Endodermal cell (in vitro differentiated cells): ENCODE results near the gene PLEKHA1. TPM values are rescaled to one million over a fixed set of nuclear protein-coding genes. Genes with fewer than 3 reads are reported as not detected.

Experiments used
- DNase-seq: peaks from one replicate; pipeline ENCODE4 v3.0.0-alpha.2; 2017
- H3K27ac ChIP-seq: 2 replicates; pipeline ENCODE4 v1.5.1; 2013; ENCODE audit warnings: mild to moderate bottlenecking, low read depth, low read length, moderate library complexity
- H3K27me3 ChIP-seq: 2 replicates; pipeline ENCODE4 v1.6.1; 2013; ENCODE audit warnings: mild to moderate bottlenecking, low read length, moderate library complexity; ENCODE audit not compliant: insufficient read depth, control insufficient read depth, poor library complexity, severe bottlenecking
- H3K36me3 ChIP-seq: 2 replicates; pipeline ENCODE4 v1.7.0; 2013; ENCODE audit warnings: mild to moderate bottlenecking, low read length, moderate library complexity; ENCODE audit not compliant: control insufficient read depth, insufficient read depth
- H3K4me1 ChIP-seq: one replicate; pipeline ENCODE4 v1.7.0; 2013; ENCODE audit warnings: low read length; ENCODE audit not compliant: control insufficient read depth, insufficient read depth
- H3K4me3 ChIP-seq: 2 replicates; pipeline ENCODE4 v1.5.1; 2013; ENCODE audit warnings: mild to moderate bottlenecking, low read length, moderate library complexity
- H3K9ac ChIP-seq: 2 replicates; pipeline ENCODE4 v1.6.1; 2013; ENCODE audit warnings: mild to moderate bottlenecking, low read length, moderate library complexity; ENCODE audit not compliant: poor library complexity, severe bottlenecking; ENCODE audit errors: extremely low read depth
- H3K9me3 ChIP-seq: 2 replicates; pipeline ENCODE4 v1.6.1; 2013; ENCODE audit warnings: mild to moderate bottlenecking, low read length, moderate library complexity; ENCODE audit not compliant: control insufficient read depth
- H3K27ac Mint-ChIP-seq: 2 replicates; pipeline ENCODE4 v1.8.0; 2020; ENCODE audit warnings: mixed read lengths
- H3K27me3 Mint-ChIP-seq: 2 replicates; pipeline ENCODE4 v1.8.0; 2021; ENCODE audit warnings: mild to moderate bottlenecking, mixed read lengths; ENCODE audit not compliant: insufficient read depth
- H3K36me3 Mint-ChIP-seq: 2 replicates; pipeline ENCODE4 v1.8.0; 2020; ENCODE audit warnings: low read depth, mixed read lengths
- H3K4me1 Mint-ChIP-seq: 2 replicates; pipeline ENCODE4 v1.8.0; 2020; ENCODE audit warnings: mixed read lengths
- H3K4me3 Mint-ChIP-seq: 2 replicates; pipeline ENCODE4 v1.8.0; 2020; ENCODE audit warnings: mild to moderate bottlenecking, moderate library complexity, mixed read lengths
- H3K9me3 Mint-ChIP-seq: 2 replicates; pipeline ENCODE4 v1.8.0; 2020; ENCODE audit warnings: mild to moderate bottlenecking, mixed read lengths
- WGBS, 2 experiments: methylation state at CpG; one replicate each; pipeline versions ENCODE4 v1.1.5 to v1.1.7; 2013; ENCODE audit warnings: missing lambda C conversion rate in 2 of 2, mixed read lengths in 1 of 2; ENCODE audit not compliant: insufficient coverage in 1 of 2, insufficient read length in 1 of 2; 5-methylcytosine and 5-hydroxymethylcytosine counted together
- total RNA-seq, 2 donors: library from RNA; stranded (reverse); fragmentation: NEBNext Ultra II Directional in 1 of 2; extraction: Animal tissue kit (Norgen Biotek cat#: 25700) in 1 of 2; gene quantifications; 2 replicates in 1 of 2; 3 replicates in 1 of 2; pipeline ENCODE4 v1.2.1, GENCODE V29; 2021
- TF ChIP-seq, protein P1 (sequence below): fragments of 200-600 bp; sonication (generic); conservative IDR thresholded peaks from 2 replicates; pipeline ENCODE4 v1.5.0; 2021; ENCODE audit warnings: antibody characterized with exemption, mild to moderate bottlenecking

The PLEKHA1 gene
- total RNA-seq, 2 donors from 2014 or later, result 29.6 to 49.0 TPM

DNA sequence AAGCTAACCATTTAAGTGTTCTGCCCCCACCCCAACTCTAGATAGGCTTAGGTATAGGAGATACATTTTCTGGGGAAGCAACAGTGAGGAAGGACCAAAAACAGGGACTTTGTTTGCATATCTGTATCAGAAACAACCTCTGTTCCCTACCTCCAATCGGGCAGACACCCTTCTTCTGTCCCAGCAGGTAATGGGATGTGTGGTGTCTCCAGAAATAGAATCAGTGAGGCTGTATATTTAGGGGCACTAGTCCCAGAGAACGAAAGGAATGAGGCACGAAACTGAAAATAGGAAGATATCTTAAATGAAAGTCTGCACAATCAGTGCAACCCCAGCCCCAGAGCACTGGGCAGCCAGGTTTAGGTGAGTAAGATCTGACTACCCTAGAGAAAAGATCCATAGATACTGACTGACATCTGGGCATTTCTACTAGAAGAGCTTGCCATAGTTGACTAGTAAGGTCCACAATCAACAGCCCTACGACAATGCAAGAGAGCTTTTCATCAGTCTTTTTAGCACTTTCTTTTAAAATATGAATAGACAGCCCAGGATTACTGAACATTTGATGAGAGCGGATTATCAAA is 28.1 kb downstream of the PLEKHA1 start:
- no peaks in the 10 kb centered on the region for H3K4me1 ChIP-seq
- Mint-ChIP-seq H3K27ac (no peak overlapping the region), H3K9me3 (no peaks in the 10 kb centered on the region), H3K4me3 (no peak overlapping the region), H3K36me3 (peaks cover 10% of the 10 kb centered on the region), H3K4me1 (no peaks in the 10 kb centered on the region), H3K27me3 (no peaks in the 10 kb centered on the region)
- no peaks in the 10 kb centered on the region for H3K27me3 ChIP-seq
- H3K9ac ChIP-seq, result no peak overlapping the region
- TF ChIP-seq, protein P1, sequence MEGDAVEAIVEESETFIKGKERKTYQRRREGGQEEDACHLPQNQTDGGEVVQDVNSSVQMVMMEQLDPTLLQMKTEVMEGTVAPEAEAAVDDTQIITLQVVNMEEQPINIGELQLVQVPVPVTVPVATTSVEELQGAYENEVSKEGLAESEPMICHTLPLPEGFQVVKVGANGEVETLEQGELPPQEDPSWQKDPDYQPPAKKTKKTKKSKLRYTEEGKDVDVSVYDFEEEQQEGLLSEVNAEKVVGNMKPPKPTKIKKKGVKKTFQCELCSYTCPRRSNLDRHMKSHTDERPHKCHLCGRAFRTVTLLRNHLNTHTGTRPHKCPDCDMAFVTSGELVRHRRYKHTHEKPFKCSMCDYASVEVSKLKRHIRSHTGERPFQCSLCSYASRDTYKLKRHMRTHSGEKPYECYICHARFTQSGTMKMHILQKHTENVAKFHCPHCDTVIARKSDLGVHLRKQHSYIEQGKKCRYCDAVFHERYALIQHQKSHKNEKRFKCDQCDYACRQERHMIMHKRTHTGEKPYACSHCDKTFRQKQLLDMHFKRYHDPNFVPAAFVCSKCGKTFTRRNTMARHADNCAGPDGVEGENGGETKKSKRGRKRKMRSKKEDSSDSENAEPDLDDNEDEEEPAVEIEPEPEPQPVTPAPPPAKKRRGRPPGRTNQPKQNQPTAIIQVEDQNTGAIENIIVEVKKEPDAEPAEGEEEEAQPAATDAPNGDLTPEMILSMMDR, result no peak
- 93 to 98% methylated on average over 5 of the region's 5 CpGs for WGBS, 2 experiments
- H3K36me3 ChIP-seq, result peaks cover 24% of the 10 kb centered on the region
- DNase-seq, result no peak
- H3K9me3 ChIP-seq, result no peaks in the 10 kb centered on the region
- H3K27ac ChIP-seq, result no peak overlapping the region
- no peak overlapping the region for H3K4me3 ChIP-seq

DNA sequence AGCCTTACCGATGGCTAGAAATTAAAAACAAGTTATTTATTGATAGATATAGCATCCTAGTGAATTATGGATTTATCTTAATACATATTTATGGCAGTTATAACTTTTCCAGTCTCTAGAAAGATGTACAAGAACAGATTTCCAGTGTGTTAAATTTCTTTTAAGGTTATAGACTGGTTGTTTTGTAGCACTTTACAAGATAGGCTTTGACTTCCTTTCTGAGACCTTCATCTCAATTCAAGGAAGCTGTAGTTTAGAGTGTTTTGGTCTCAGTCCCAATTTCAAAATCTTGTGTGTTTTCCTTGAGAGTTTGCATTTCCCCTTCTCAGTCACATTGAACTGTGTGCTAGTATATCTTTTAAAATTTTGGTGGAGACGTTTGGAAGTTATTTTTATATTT is 30.1 kb downstream of the PLEKHA1 start:
- no peak overlapping the region for H3K27ac Mint-ChIP-seq
- no peaks in the 10 kb centered on the region for H3K4me1 Mint-ChIP-seq
- H3K27ac ChIP-seq, result no peak overlapping the region
- no peak overlapping the region for H3K4me3 Mint-ChIP-seq
- H3K4me1 ChIP-seq, result no peaks in the 10 kb centered on the region
- WGBS, 2 experiments, result 100% methylated on average over 1 of the region's 2 CpGs; no CpG with 5 or more reads in 1 of the 2 experiments
- no peak overlapping the region for H3K4me3 ChIP-seq
- no peaks in the 10 kb centered on the region for H3K9me3 ChIP-seq
- no peaks in the 10 kb centered on the region for H3K27me3 ChIP-seq
- peaks cover 19% of the 10 kb centered on the region for H3K36me3 ChIP-seq
- TF ChIP-seq, protein P1, result no peak
- no peaks in the 10 kb centered on the region for H3K27me3 Mint-ChIP-seq
- no peak for DNase-seq
- H3K9me3 Mint-ChIP-seq, result no peaks in the 10 kb centered on the region
- H3K36me3 Mint-ChIP-seq, result peaks cover 10% of the 10 kb centered on the region
- H3K9ac ChIP-seq, result no peak overlapping the region

DNA sequence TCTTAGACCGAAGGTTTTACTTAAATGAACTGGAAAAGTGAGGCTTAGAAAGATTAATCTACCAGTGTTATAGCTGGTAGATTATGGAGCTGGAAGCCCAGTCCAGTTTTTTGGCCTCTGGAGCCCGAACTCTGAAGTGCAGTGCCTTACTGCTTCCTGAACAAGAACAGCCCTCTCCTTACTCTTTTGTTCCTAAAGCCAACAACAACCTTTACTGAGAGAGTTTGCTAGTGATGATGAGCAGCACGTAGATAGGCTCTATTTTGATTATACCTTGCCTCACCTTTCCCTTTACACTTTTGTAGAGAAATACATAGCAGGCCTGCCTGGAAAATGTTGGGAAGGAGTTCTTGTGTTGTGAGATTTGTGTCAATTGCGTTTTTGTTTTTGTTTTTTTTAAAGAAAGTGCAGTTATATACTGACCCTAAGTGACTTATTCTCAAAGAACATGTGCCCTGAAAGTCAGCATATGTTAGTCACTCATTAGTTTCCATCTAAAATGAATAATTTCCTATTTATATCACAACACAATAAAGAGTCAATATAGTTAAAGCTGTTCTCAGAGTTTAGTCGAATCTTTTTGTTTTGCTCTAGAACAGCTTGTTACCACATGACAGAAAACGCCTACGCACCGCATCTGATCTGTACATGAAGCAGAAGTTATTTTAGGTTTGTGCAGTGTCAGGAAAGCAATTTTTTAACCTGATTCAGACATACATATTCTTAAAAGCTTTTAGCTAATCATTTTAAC is 33.0 kb downstream of the PLEKHA1 start:
- Histone ChIP-seq H3K36me3 (peaks cover 8% of the 10 kb centered on the region), H3K4me1 (no peaks in the 10 kb centered on the region), H3K27ac (no peak overlapping the region), H3K9ac (no peak overlapping the region), H3K9me3 (no peaks in the 10 kb centered on the region), H3K4me3 (no peak overlapping the region), H3K27me3 (no peaks in the 10 kb centered on the region)
- Mint-ChIP-seq H3K4me1 (no peaks in the 10 kb centered on the region), H3K27me3 (no peaks in the 10 kb centered on the region), H3K27ac (no peak overlapping the region), H3K36me3 (peaks cover 14% of the 10 kb centered on the region), H3K9me3 (no peaks in the 10 kb centered on the region), H3K4me3 (no peak overlapping the region)
- no peak for DNase-seq
- 91 to 94% methylated on average over 3 to 8 of the region's 8 CpGs for WGBS, 2 experiments
- TF ChIP-seq, protein P1, result no peak
